ENCODE measurements around the gene DHFR2.

DNA sequence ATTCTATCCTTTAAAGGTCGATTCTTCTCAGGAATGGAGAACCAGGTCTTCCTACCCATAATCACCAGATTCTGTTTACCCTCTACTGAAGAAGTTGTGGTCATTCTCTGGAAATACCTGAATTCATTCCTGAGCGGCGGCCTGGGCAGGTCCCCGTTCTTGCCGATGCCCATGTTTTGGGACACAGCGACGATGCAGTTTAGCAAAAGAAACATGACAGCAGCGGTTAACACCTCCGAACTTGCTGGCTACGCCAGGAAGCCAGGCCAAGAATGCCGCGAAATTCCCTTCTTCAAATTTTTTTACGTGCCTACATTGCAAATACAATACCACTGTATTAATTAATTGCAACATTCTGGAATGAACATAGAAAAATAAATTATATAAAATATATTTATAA lies 1.4 kb downstream of the DHFR2 start:
- TF ChIP-seq POLR2AphosphoS5 (IDR thresholded peaks at IDR 0.05; ENCODE audit: low read depth, low read length) (no peak), TAF1 (IDR thresholded peaks at IDR 0.05; ENCODE audit: borderline replicate concordance, low read depth, low read length) (no peak)

All from GM12892 (cell line).